Spleen (tissue), 7 donors: ENCODE measurements around the gene OR1F1.

Experiments
- POLR2AphosphoS5 ChIP-seq, 3 donors: sonication (generic); formaldehyde crosslinking; IDR thresholded peaks; one replicate each; pipeline ENCODE4 v1.5.1; 2017; ENCODE audit warnings: antibody characterized with exemption in 3 of 3
- TF ChIP-seq, protein P1 (sequence below), 11 experiments: fragments of 200-600 bp in 7 of 11; fragments of 450-650 bp in 4 of 11; sonication (generic) in 4 of 11; IDR thresholded peaks in 8 of 11; conservative IDR thresholded peaks in 3 of 11; 1 replicate in 7 of 11; 2 replicates in 4 of 11; pipeline versions ENCODE4 v1.4.0 to v1.8.0; 2016 to 2021; ENCODE audit warnings: antibody characterized with exemption in 11 of 11, inconsistent platforms in 4 of 11, mild to moderate bottlenecking in 1 of 11
- donor health status: DM: no; HTN: no; CAD: no; lungs with moderate emphysema.
- donor health status: DM: no; HTN: no; CAD: no.
- donor health status: DM: no; HTN: no; CAD: no.

DNA sequence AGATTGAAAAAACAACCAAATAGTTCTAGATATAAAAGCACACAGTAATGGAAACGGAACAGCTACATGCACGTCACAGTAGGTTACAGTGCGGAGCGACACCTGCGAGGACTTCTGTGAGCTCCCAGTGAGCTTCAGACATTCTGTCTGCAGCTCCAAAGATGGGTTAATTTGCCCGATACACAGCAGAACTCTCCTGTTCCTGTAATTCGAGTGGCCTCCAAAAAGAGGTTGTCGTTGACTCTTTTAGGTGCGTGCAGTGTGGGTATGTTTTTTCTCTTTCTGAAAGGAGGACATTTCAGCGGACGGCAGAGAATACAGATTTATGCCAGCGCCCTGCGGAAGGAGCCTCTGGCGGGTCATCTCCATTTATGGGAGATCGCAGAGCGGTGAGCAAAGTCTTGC is 2.9 kb downstream of the OR1F1 start:
- no peak for TF ChIP-seq POLR2AphosphoS5 (IDR thresholded peaks at IDR 0.05)
- TF ChIP-seq, protein P1, sequence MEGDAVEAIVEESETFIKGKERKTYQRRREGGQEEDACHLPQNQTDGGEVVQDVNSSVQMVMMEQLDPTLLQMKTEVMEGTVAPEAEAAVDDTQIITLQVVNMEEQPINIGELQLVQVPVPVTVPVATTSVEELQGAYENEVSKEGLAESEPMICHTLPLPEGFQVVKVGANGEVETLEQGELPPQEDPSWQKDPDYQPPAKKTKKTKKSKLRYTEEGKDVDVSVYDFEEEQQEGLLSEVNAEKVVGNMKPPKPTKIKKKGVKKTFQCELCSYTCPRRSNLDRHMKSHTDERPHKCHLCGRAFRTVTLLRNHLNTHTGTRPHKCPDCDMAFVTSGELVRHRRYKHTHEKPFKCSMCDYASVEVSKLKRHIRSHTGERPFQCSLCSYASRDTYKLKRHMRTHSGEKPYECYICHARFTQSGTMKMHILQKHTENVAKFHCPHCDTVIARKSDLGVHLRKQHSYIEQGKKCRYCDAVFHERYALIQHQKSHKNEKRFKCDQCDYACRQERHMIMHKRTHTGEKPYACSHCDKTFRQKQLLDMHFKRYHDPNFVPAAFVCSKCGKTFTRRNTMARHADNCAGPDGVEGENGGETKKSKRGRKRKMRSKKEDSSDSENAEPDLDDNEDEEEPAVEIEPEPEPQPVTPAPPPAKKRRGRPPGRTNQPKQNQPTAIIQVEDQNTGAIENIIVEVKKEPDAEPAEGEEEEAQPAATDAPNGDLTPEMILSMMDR (IDR thresholded peaks at IDR 0.05 in 8 of 11, conservative IDR thresholded peaks at IDR 0.05 in 3 of 11) = no peak
